Keratinocyte (primary cell): ENCODE measurements around the gene SNN.

Source experiments
- EZH2 ChIP-seq: IDR thresholded peaks from one replicate; pipeline ENCODE4 v1.6.1; 2012; ENCODE audit warnings: inconsistent platforms, mild to moderate bottlenecking, low read length, moderate library complexity
- TF ChIP-seq, protein P1 (sequence below), 3 experiments: IDR thresholded peaks in 1 of 3; conservative IDR thresholded peaks in 1 of 3; optimal IDR thresholded peaks in 1 of 3; 2 replicates in 2 of 3; 3 replicates in 1 of 3; pipeline versions ENCODE3 to v1.5.1; 2011; ENCODE audit warnings: low read length in 3 of 3, mild to moderate bottlenecking in 3 of 3, moderate library complexity in 2 of 3, control low read depth in 1 of 3, inconsistent platforms in 1 of 3; ENCODE audit not compliant: insufficient read depth in 2 of 3; ENCODE audit errors: extremely low read depth in 1 of 3

DNA sequence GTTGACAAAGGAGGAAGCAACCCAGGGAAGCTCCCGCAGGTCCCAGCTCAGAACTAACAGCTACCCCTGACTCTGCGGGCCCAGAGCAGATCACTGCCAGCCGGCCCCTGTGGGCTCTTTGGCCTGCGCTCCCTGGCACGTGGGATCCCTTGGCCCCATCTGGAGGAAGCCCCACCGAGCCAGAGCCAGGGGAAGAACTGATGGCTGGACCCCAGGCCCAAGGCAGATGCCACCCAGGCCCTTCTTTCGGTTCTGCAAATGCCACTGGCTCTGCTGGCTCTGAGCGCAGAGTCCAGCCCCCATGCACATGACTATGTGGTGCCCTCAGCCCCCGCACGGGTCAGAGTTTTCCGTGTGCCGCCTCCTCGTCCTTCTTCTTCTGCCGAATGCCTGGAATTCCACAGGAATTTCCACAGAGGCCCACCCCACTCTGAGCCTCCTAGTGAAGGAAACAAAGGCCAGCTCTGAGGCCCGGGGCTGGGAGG is 35.8 kb upstream of the SNN start:
- TF ChIP-seq EZH2 = no peak
- TF ChIP-seq, protein P1, sequence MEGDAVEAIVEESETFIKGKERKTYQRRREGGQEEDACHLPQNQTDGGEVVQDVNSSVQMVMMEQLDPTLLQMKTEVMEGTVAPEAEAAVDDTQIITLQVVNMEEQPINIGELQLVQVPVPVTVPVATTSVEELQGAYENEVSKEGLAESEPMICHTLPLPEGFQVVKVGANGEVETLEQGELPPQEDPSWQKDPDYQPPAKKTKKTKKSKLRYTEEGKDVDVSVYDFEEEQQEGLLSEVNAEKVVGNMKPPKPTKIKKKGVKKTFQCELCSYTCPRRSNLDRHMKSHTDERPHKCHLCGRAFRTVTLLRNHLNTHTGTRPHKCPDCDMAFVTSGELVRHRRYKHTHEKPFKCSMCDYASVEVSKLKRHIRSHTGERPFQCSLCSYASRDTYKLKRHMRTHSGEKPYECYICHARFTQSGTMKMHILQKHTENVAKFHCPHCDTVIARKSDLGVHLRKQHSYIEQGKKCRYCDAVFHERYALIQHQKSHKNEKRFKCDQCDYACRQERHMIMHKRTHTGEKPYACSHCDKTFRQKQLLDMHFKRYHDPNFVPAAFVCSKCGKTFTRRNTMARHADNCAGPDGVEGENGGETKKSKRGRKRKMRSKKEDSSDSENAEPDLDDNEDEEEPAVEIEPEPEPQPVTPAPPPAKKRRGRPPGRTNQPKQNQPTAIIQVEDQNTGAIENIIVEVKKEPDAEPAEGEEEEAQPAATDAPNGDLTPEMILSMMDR (optimal IDR thresholded peaks at IDR 0.05 in 1 of 3, IDR thresholded peaks at IDR 0.05 in 1 of 3, conservative IDR thresholded peaks at IDR 0.05 in 1 of 3; ENCODE audit: extremely low read depth in 1 of 3, insufficient read depth in 2 of 3, low read length in 3 of 3) = no peak
